IMR-90 (cell line): ENCODE data around the gene MRTFA. TPM values are rescaled to one million over a fixed set of nuclear protein-coding genes. Genes with fewer than 3 reads are reported as not detected.

ENCODE experiments used
- ATAC-seq: fragments of 200-7000 bp; cut with Tn5 transposase; 2 replicates; pipeline ENCODE4 v1.9.1; 2020; ENCODE audit warnings: low read depth, mild to moderate bottlenecking, moderate library complexity
- BruUV-seq: library from RNA; stranded (reverse); fragments of 400-500 nt; replicated peaks from 2 replicates; lab custom pipeline; 2021; lab: Mats Ljungman, UMichigan
- CTCF ChIA-PET: fragments of 300-600 bp; formaldehyde crosslinking; extraction: SDS; loops from one replicate; lab custom pipeline; 2021; ENCODE audit warnings: antibody characterized with exemption; lab: Yijun Ruan, JAX
- POLR2A ChIA-PET: fragments of 300-600 bp; sonication (Branson Sonifier 250); formaldehyde crosslinking; loops from one replicate; lab custom pipeline; 2022; ENCODE audit warnings: antibody characterized with exemption; ENCODE audit not compliant: unreplicated experiment; lab: Charles Lee
- DNase-seq: peaks from one replicate; pipeline ENCODE4 v3.0.0; 2013
- H2AFZ ChIP-seq: replicated peaks from 2 replicates; pipeline ENCODE3; 2013; ENCODE audit warnings: low read length, mild to moderate bottlenecking; ENCODE audit not compliant: poor library complexity
- H2AK5ac ChIP-seq: 2 replicates; pipeline ENCODE4 v1.6.1; 2013; ENCODE audit warnings: low read depth, low read length, inconsistent platforms
- H2AK9ac ChIP-seq: replicated peaks from 2 replicates; pipeline ENCODE3; 2013; ENCODE audit warnings: mild to moderate bottlenecking, low read depth, low read length, moderate library complexity; ENCODE audit not compliant: poor library complexity
- H2BK120ac ChIP-seq: 2 replicates; pipeline ENCODE4 v1.6.1; 2013; ENCODE audit warnings: low read depth, low read length, inconsistent platforms
- H2BK15ac ChIP-seq: 3 replicates; pipeline ENCODE4 v1.6.1; 2013; ENCODE audit warnings: low read depth, low read length, inconsistent platforms
- H2BK20ac ChIP-seq: 2 replicates; pipeline ENCODE4 v1.6.1; 2013; ENCODE audit warnings: low read depth, mild to moderate bottlenecking, inconsistent platforms, low read length, moderate library complexity
- H2BK5ac ChIP-seq: 2 replicates; pipeline ENCODE4 v1.6.1; 2013; ENCODE audit warnings: mild to moderate bottlenecking, low read depth, low read length, inconsistent platforms; ENCODE audit not compliant: poor library complexity, severe bottlenecking
- H3K14ac ChIP-seq: replicated peaks from 2 replicates; pipeline ENCODE4 v1.6.1; 2013; ENCODE audit warnings: low read depth, low read length, inconsistent platforms
- H3K18ac ChIP-seq: 2 replicates; pipeline ENCODE4 v1.6.1; 2013; ENCODE audit warnings: low read depth, low read length, control low read depth
- H3K23ac ChIP-seq: 2 replicates; pipeline ENCODE4 v1.6.1; 2013; ENCODE audit warnings: low read depth, low read length, inconsistent platforms
- H3K27ac ChIP-seq: 2 replicates; pipeline ENCODE4 v1.5.1; 2013; ENCODE audit warnings: mild to moderate bottlenecking, control low read depth, low read length; ENCODE audit not compliant: insufficient read depth
- H3K27me3 ChIP-seq: 2 replicates; pipeline ENCODE4 v1.6.1; 2013; ENCODE audit warnings: low read length; ENCODE audit not compliant: control insufficient read depth, insufficient read depth
- H3K36me3 ChIP-seq: 2 replicates; pipeline ENCODE4 v1.6.1; 2013; ENCODE audit warnings: low read length, mixed read lengths; ENCODE audit not compliant: control insufficient read depth, insufficient read depth
- H3K4ac ChIP-seq: 2 replicates; pipeline ENCODE4 v1.6.1; 2013; ENCODE audit warnings: low read depth, low read length, inconsistent platforms
- H3K4me1 ChIP-seq: 2 replicates; pipeline ENCODE4 v1.6.1; 2013; ENCODE audit warnings: low read length, mixed read lengths; ENCODE audit not compliant: control insufficient read depth, insufficient read depth
- H3K4me2 ChIP-seq: 2 replicates; pipeline ENCODE4 v1.6.1; 2013; ENCODE audit warnings: low read depth, mild to moderate bottlenecking, control low read depth, low read length, moderate library complexity
- H3K4me3 ChIP-seq: 2 replicates; pipeline ENCODE4 v1.5.1; 2013; ENCODE audit warnings: low read depth, mild to moderate bottlenecking, control low read depth, low read length, moderate library complexity; ENCODE audit not compliant: insufficient read depth
- H3K56ac ChIP-seq: 2 replicates; pipeline ENCODE4 v1.6.1; 2013; ENCODE audit warnings: low read length, inconsistent platforms; ENCODE audit not compliant: insufficient read depth; ENCODE audit errors: extremely low read depth
- H3K79me1 ChIP-seq, 2 experiments: 2 replicates each; pipeline ENCODE4 v1.6.1; 2013; ENCODE audit warnings: low read length in 2 of 2, inconsistent platforms in 1 of 2, low read depth in 1 of 2
- H3K9ac ChIP-seq: 2 replicates; pipeline ENCODE4 v1.6.1; 2013; ENCODE audit warnings: low read depth, low read length, control low read depth
- H3K9me1 ChIP-seq: 2 replicates; pipeline ENCODE4 v1.6.1; 2013; ENCODE audit warnings: low read length, inconsistent platforms; ENCODE audit not compliant: insufficient read depth
- H3K9me3 ChIP-seq: 2 replicates; pipeline ENCODE4 v1.6.1; 2013; ENCODE audit warnings: low read length; ENCODE audit not compliant: control insufficient read depth, insufficient read depth
- H4K20me1 ChIP-seq: 2 replicates; pipeline ENCODE4 v1.6.1; 2013; ENCODE audit warnings: low read length, inconsistent platforms; ENCODE audit not compliant: insufficient read depth
- H4K5ac ChIP-seq: 2 replicates; pipeline ENCODE4 v1.6.1; 2013; ENCODE audit warnings: mild to moderate bottlenecking, low read depth, low read length, control low read depth
- H4K8ac ChIP-seq, 2 experiments: 2 replicates each; pipeline ENCODE4 v1.6.1; 2013; ENCODE audit warnings: low read depth in 2 of 2, low read length in 2 of 2, control low read depth in 1 of 2, inconsistent platforms in 1 of 2
- H4K91ac ChIP-seq: 2 replicates; pipeline ENCODE4 v1.6.1; 2013; ENCODE audit warnings: low read depth, low read length, inconsistent platforms; ENCODE audit not compliant: insufficient read depth
- BHLHE40 ChIP-seq: fragments of 150-350 bp; IDR thresholded peaks from 2 replicates; pipeline ENCODE4 v1.6.1; 2016; ENCODE audit warnings: mild to moderate bottlenecking, low read depth, low read length
- CEBPB ChIP-seq: IDR thresholded peaks from 2 replicates; pipeline ENCODE4 v1.6.1; 2012; ENCODE audit warnings: low read depth, low read length, improper control_type of control experiment
- CHD1 ChIP-seq: IDR thresholded peaks from 2 replicates; pipeline ENCODE4 v1.6.1; 2012; ENCODE audit warnings: low read depth, low read length, improper control_type of control experiment
- CTCF ChIP-seq: conservative IDR thresholded peaks from 2 replicates; pipeline ENCODE4 v1.5.1; 2012; ENCODE audit warnings: mild to moderate bottlenecking, low read depth, low read length, improper control_type of control experiment
- ELK1 ChIP-seq: fragments of 150-350 bp; IDR thresholded peaks from 2 replicates; pipeline ENCODE4 v1.6.1; 2016; ENCODE audit warnings: low read depth, mild to moderate bottlenecking, low read length, moderate library complexity, borderline replicate concordance
- MAFK ChIP-seq: IDR thresholded peaks from 2 replicates; pipeline ENCODE4 v1.6.1; 2012; ENCODE audit warnings: low read depth, low read length, improper control_type of control experiment
- MXI1 ChIP-seq: IDR thresholded peaks from 2 replicates; pipeline ENCODE4 v1.6.1; 2012; ENCODE audit warnings: low read depth, mild to moderate bottlenecking, low read length, moderate library complexity, borderline replicate concordance
- NFE2L2 ChIP-seq: fragments of 150-350 bp; IDR thresholded peaks from 2 replicates; pipeline ENCODE4 v1.6.1; 2016; ENCODE audit warnings: low read depth, mild to moderate bottlenecking, low read length
- RFX5 ChIP-seq: IDR thresholded peaks from 2 replicates; pipeline ENCODE4 v1.8.0; 2012; ENCODE audit warnings: low read depth, mild to moderate bottlenecking, low read length, moderate library complexity
- SMC3 ChIP-seq: fragments of 150-350 bp; IDR thresholded peaks from 2 replicates; pipeline ENCODE4 v1.6.1; 2016; ENCODE audit warnings: low read depth, mild to moderate bottlenecking, antibody characterized with exemption, low read length, moderate library complexity
- WGBS, 2 experiments: methylation state at CpG; one replicate each; pipeline versions ENCODE4 v1.1.5 to v1.1.7; 2013; ENCODE audit warnings: missing lambda C conversion rate in 2 of 2; ENCODE audit not compliant: insufficient read length in 1 of 2; ENCODE audit errors: extremely low coverage in 2 of 2; 5-methylcytosine and 5-hydroxymethylcytosine counted together
- dilution Hi-C: fragments of 300-500 bp; cut with HindIII; formaldehyde crosslinking; loops from one replicate; pipeline ENCODE4 v1.14.3; 2018; ENCODE audit warnings: low sequenced_read_pairs; ENCODE audit not compliant: unreplicated experiment
- in situ Hi-C: fragments of 300-500 bp; cut with MboI; formaldehyde crosslinking; loops from 3 replicates; pipeline ENCODE4 v1.14.3; 2019; ENCODE audit warnings: low sequenced_read_pairs, inconsistent platforms, mixed read lengths
- intact Hi-C: fragments of 100-400 bp; cut with micrococcal nuclease; formaldehyde crosslinking; loops from 2 replicates; pipeline ENCODE4 v1.10.0; 2022
- polyA plus RNA-seq, 3 experiments: library from polyadenylated mRNA; depleted of rRNA; stranded (reverse); fragments of >200 nt; gene quantifications; 2 replicates each; pipeline ENCODE4 v1.2.3, GENCODE V29; 2012; ENCODE audit warnings: low replicate concordance in 1 of 3
- total RNA-seq: library from RNA; depleted of rRNA; stranded (reverse); fragments of >200 nt; gene quantifications from 2 replicates; pipeline ENCODE4 v1.2.3, GENCODE V29; 2012

The MRTFA gene
- total and polyA plus RNA-seq, 2 of the 4 experiments (the other 2 are of a cell fraction), result 12.5 to 17.2 TPM

GRCh38 chr22:40387746-40388145 is 248.8 kb downstream of the MRTFA start:
- WGBS, 2 experiments, result no CpG with 5 or more reads among the region's 5 CpGs
- Histone ChIP-seq H3K27me3 (no peaks in the 10 kb centered on the region), H3K56ac (no peak overlapping the region), H2AK5ac (no peak overlapping the region), H3K9ac (no peak overlapping the region), H3K4me1 (peaks cover 2% of the 10 kb centered on the region), H3K23ac (no peak overlapping the region), H3K18ac (no peak overlapping the region), H4K8ac (no peak overlapping the region), H2BK5ac (no peak overlapping the region), H2AFZ (no peak overlapping the region), H3K79me1 (peaks cover 40 to 76% of the 10 kb centered on the region in 2 experiments), H2BK15ac (no peak overlapping the region), H3K9me3 (no peaks in the 10 kb centered on the region), H3K4me3 (no peak overlapping the region), H2AK9ac (no peak overlapping the region), H3K36me3 (peaks cover 1% of the 10 kb centered on the region; the same call in 1 of the 2 replicates), H2BK20ac (no peak overlapping the region), H3K4ac (no peak overlapping the region), H2BK120ac (no peak overlapping the region), H4K20me1 (peaks cover 33% of the 10 kb centered on the region; the same call in 1 of the 2 replicates), H3K27ac (no peak overlapping the region), H3K14ac (no peak overlapping the region), H4K5ac (no peak overlapping the region), H3K4me2 (no peak overlapping the region), H3K9me1 (peaks cover 18% of the 10 kb centered on the region), H4K91ac (no peak overlapping the region)
- in situ Hi-C loops, result no loop called here
- ATAC-seq (no peak), DNase-seq (no peak)
- CTCF ChIA-PET, result no interaction called here
- no TSS peak for BruUV-seq
- intact Hi-C loops, result no loop called here
- dilution Hi-C loops, result no loop called here
- no peak for TF ChIP-seq CTCF
- TF ChIP-seq CEBPB, result no peak
- no peak for TF ChIP-seq ELK1
- no peak for TF ChIP-seq SMC3
- no peak for TF ChIP-seq MAFK
- TF ChIP-seq MXI1, result no peak
- TF ChIP-seq BHLHE40, result no peak
- no peak for TF ChIP-seq NFE2L2
- TF ChIP-seq RFX5, result no peak
- TF ChIP-seq CHD1, result no peak
- POLR2A ChIA-PET, result no interaction called here
